ENCODE measurements around the gene IFNAR1. TPM values are rescaled to one million over a fixed set of nuclear protein-coding genes. Genes with fewer than 3 reads are reported as not detected.

IFNAR1 gene
- polyA plus RNA-seq, 1 donor from 2014 or later = 15.5 TPM

GRCh38 chr21:33392284-33392985, 67.7 kb downstream of the IFNAR1 start:
- H3K4me2 ChIP-seq (ENCODE audit: low read length) = no peak overlapping the region
- H4K20me1 ChIP-seq (ENCODE audit: insufficient read depth) = no peaks in the 10 kb centered on the region
- TF ChIP-seq, protein P1, sequence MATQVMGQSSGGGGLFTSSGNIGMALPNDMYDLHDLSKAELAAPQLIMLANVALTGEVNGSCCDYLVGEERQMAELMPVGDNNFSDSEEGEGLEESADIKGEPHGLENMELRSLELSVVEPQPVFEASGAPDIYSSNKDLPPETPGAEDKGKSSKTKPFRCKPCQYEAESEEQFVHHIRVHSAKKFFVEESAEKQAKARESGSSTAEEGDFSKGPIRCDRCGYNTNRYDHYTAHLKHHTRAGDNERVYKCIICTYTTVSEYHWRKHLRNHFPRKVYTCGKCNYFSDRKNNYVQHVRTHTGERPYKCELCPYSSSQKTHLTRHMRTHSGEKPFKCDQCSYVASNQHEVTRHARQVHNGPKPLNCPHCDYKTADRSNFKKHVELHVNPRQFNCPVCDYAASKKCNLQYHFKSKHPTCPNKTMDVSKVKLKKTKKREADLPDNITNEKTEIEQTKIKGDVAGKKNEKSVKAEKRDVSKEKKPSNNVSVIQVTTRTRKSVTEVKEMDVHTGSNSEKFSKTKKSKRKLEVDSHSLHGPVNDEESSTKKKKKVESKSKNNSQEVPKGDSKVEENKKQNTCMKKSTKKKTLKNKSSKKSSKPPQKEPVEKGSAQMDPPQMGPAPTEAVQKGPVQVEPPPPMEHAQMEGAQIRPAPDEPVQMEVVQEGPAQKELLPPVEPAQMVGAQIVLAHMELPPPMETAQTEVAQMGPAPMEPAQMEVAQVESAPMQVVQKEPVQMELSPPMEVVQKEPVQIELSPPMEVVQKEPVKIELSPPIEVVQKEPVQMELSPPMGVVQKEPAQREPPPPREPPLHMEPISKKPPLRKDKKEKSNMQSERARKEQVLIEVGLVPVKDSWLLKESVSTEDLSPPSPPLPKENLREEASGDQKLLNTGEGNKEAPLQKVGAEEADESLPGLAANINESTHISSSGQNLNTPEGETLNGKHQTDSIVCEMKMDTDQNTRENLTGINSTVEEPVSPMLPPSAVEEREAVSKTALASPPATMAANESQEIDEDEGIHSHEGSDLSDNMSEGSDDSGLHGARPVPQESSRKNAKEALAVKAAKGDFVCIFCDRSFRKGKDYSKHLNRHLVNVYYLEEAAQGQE (IDR thresholded peaks at IDR 0.05; ENCODE audit: borderline replicate concordance) = no peak
- TF ChIP-seq, protein P2, sequence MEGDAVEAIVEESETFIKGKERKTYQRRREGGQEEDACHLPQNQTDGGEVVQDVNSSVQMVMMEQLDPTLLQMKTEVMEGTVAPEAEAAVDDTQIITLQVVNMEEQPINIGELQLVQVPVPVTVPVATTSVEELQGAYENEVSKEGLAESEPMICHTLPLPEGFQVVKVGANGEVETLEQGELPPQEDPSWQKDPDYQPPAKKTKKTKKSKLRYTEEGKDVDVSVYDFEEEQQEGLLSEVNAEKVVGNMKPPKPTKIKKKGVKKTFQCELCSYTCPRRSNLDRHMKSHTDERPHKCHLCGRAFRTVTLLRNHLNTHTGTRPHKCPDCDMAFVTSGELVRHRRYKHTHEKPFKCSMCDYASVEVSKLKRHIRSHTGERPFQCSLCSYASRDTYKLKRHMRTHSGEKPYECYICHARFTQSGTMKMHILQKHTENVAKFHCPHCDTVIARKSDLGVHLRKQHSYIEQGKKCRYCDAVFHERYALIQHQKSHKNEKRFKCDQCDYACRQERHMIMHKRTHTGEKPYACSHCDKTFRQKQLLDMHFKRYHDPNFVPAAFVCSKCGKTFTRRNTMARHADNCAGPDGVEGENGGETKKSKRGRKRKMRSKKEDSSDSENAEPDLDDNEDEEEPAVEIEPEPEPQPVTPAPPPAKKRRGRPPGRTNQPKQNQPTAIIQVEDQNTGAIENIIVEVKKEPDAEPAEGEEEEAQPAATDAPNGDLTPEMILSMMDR (IDR thresholded peaks at IDR 0.05; ENCODE audit: poor library complexity, severe bottlenecking) = no peak
- TF ChIP-seq SMC3 (conservative IDR thresholded peaks at IDR 0.05; ENCODE audit: poor library complexity) (no peak), POLR2AphosphoS5 (IDR thresholded peaks at IDR 0.05) (no peak), TAF1 (IDR thresholded peaks at IDR 0.05; ENCODE audit: low read depth) (no peak), MXI1 (conservative IDR thresholded peaks at IDR 0.05; ENCODE audit: poor library complexity, severe bottlenecking) (no peak), EP300 (conservative IDR thresholded peaks at IDR 0.05; ENCODE audit: poor library complexity, severe bottlenecking) (no peak), EZH2 (IDR thresholded peaks at IDR 0.05; ENCODE audit: borderline replicate concordance, insufficient read depth, low read length, poor library complexity, severe bottlenecking) (no peak), RAD21 (conservative IDR thresholded peaks at IDR 0.05) (no peak)
- H3K9me3 ChIP-seq (ENCODE audit: low read length) = no peaks in the 10 kb centered on the region
- no peak overlapping the region for H3K27ac ChIP-seq (ENCODE audit: low read length)
- H3K79me2 ChIP-seq (replicated peaks; ENCODE audit: insufficient read depth, low read length) = no peaks in the 10 kb centered on the region
- no peaks in the 10 kb centered on the region for H3K27me3 ChIP-seq (ENCODE audit: insufficient read depth, low read depth, low read length)
- H3K9ac ChIP-seq (ENCODE audit: low read length) = no peak overlapping the region
- H3F3A ChIP-seq (ENCODE audit: insufficient read depth, low read length, poor library complexity, severe bottlenecking) = no peaks in the 10 kb centered on the region
- no peaks in the 10 kb centered on the region for H3K36me3 ChIP-seq (ENCODE audit: insufficient read depth, low read length)
- no peaks in the 10 kb centered on the region for H3K9me2 ChIP-seq (ENCODE audit: insufficient read depth, low read length)
- no peak overlapping the region for H3K4me3 ChIP-seq (ENCODE audit: low read length)
- H2AFZ ChIP-seq (ENCODE audit: low read depth, low read length) = no peak overlapping the region

GRCh38 chr21:33393348-33393747, 68.6 kb downstream of the IFNAR1 start:
- Histone ChIP-seq H2AFZ (ENCODE audit: low read depth, low read length) (no peak overlapping the region), H3K36me3 (ENCODE audit: insufficient read depth, low read length) (no peaks in the 10 kb centered on the region), H3K27ac (ENCODE audit: low read length) (no peak overlapping the region), H4K20me1 (ENCODE audit: insufficient read depth) (no peaks in the 10 kb centered on the region), H3K9me3 (ENCODE audit: low read length) (no peaks in the 10 kb centered on the region), H3K4me2 (ENCODE audit: low read length) (no peak overlapping the region), H3K4me3 (ENCODE audit: low read length) (no peak overlapping the region), H3F3A (ENCODE audit: insufficient read depth, low read length, poor library complexity, severe bottlenecking) (no peaks in the 10 kb centered on the region), H3K9me2 (ENCODE audit: insufficient read depth, low read length) (no peaks in the 10 kb centered on the region), H3K79me2 (replicated peaks; ENCODE audit: insufficient read depth, low read length) (no peaks in the 10 kb centered on the region), H3K9ac (ENCODE audit: low read length) (no peak overlapping the region), H3K27me3 (ENCODE audit: insufficient read depth, low read depth, low read length) (no peaks in the 10 kb centered on the region)
- TF ChIP-seq EZH2 (IDR thresholded peaks at IDR 0.05; ENCODE audit: borderline replicate concordance, insufficient read depth, low read length, poor library complexity, severe bottlenecking) = no peak
- no peak for TF ChIP-seq MXI1 (conservative IDR thresholded peaks at IDR 0.05; ENCODE audit: poor library complexity, severe bottlenecking)
- TF ChIP-seq, protein P2 (IDR thresholded peaks at IDR 0.05; ENCODE audit: poor library complexity, severe bottlenecking) = no peak
- TF ChIP-seq, protein P1 (IDR thresholded peaks at IDR 0.05; ENCODE audit: borderline replicate concordance) = no peak
- no peak for TF ChIP-seq SMC3 (conservative IDR thresholded peaks at IDR 0.05; ENCODE audit: poor library complexity)
- no peak for TF ChIP-seq EP300 (conservative IDR thresholded peaks at IDR 0.05; ENCODE audit: poor library complexity, severe bottlenecking)
- TF ChIP-seq POLR2AphosphoS5 (IDR thresholded peaks at IDR 0.05) = no peak
- TF ChIP-seq TAF1 (IDR thresholded peaks at IDR 0.05; ENCODE audit: low read depth) = no peak
- TF ChIP-seq RAD21 (conservative IDR thresholded peaks at IDR 0.05) = no peak
